BLaER1 (cell line): ENCODE results near the gene PARD3B.

Experiments
- H3K27ac ChIP-seq: shearing (Covaris generic); formaldehyde crosslinking; 2 replicates; pipeline ENCODE4 v1.8.1; 2022
- H3K27me3 ChIP-seq: shearing (Covaris generic); formaldehyde crosslinking; 2 replicates; pipeline ENCODE4 v1.8.1; 2022
- H3K36me3 ChIP-seq: shearing (Covaris generic); formaldehyde crosslinking; 2 replicates; pipeline ENCODE4 v1.8.1; 2022
- H3K4me1 ChIP-seq: shearing (Covaris generic); formaldehyde crosslinking; 2 replicates; pipeline ENCODE4 v1.8.1; 2022
- H3K4me2 ChIP-seq: shearing (Covaris generic); formaldehyde crosslinking; 2 replicates; pipeline ENCODE4 v1.8.1; 2022
- H3K4me3 ChIP-seq: shearing (Covaris generic); formaldehyde crosslinking; 2 replicates; pipeline ENCODE4 v1.8.1; 2022
- H3K9ac ChIP-seq: shearing (Covaris generic); formaldehyde crosslinking; 2 replicates; pipeline ENCODE4 v1.8.1; 2022
- H3K9me3 ChIP-seq: shearing (Covaris generic); formaldehyde crosslinking; 2 replicates; pipeline ENCODE4 v1.8.1; 2022
- H4K20me1 ChIP-seq: shearing (Covaris generic); formaldehyde crosslinking; 2 replicates; pipeline ENCODE4 v1.8.1; 2022
- Cebpa-rat ChIP-seq: shearing (Covaris generic); IDR thresholded peaks from 2 replicates; pipeline ENCODE4 v1.8.1; 2022

Gene PARD3B

DNA sequence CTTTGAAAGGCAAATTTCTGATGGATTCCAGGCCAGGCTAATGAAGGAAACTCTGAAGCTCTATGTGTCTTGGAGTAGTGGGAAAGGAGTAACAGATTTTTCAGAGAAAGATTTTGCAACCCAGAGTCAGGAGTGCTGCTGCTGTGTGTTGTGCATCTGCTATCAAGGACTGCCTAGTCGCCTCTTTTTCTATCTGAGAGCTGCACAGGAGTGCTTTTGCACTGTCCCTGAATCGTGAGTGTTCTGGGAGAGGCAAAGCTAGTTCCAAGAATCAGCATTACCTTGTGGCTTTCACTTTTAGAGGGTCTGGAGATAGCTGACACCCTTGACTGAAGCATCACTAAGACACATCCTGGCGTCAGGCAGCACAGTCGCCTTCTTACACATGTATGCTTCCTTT is 336.4 kb downstream of the PARD3B start:
- no peak overlapping the region for H3K4me3 ChIP-seq
- H3K36me3 ChIP-seq: no peaks in the 10 kb centered on the region
- no peaks in the 10 kb centered on the region for H3K27me3 ChIP-seq
- no peaks in the 10 kb centered on the region for H4K20me1 ChIP-seq
- no peak for TF ChIP-seq Cebpa-rat
- no peaks in the 10 kb centered on the region for H3K4me1 ChIP-seq
- no peak overlapping the region for H3K27ac ChIP-seq
- H3K9me3 ChIP-seq: no peaks in the 10 kb centered on the region
- H3K4me2 ChIP-seq: no peak overlapping the region
- no peak overlapping the region for H3K9ac ChIP-seq

DNA sequence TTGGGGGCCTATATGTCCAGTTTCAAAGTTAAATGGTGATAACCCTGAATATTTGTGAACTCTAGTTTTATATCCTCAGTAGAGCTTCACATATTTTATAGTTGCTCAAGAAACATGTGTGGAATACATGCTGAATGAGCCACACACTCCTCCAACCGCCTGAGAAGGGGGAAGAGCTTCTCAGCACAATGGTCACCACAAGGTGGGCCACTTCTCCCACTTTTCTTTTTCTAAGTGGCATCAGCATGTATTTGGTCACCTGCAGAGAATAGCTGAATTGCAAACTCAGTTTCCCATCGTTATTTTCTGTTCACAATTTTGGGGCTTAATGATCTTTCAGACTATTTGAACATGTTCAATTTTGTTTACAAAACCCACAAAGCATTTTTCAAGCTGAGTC is 340.5 kb downstream of the PARD3B start:
- Histone ChIP-seq H3K9me3 (no peaks in the 10 kb centered on the region), H3K4me3 (no peak overlapping the region)
- TF ChIP-seq Cebpa-rat: no peak

DNA sequence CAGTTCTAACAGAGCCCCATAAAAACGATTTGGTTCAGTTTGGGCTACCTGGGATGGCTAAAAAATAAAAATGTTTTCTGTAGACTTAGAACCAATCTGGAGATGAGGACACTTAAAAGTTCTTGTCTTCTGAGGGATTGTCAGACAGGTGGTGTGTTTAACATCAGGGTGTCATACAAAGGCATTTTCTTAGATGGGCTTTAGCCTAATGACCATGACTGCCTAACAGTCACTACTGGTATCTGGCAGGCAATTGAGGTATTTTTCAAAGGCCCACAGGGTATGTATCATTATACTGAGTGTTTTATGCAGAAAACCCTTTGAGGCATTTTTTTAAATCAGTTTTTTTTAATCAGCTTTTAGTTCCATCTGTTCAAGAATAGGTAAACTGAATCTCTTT is 341.4 kb downstream of the PARD3B start:
- H4K20me1 ChIP-seq: no peaks in the 10 kb centered on the region
- H3K27ac ChIP-seq: no peak overlapping the region
- H3K27me3 ChIP-seq: no peaks in the 10 kb centered on the region
- H3K4me1 ChIP-seq: no peaks in the 10 kb centered on the region
- no peaks in the 10 kb centered on the region for H3K36me3 ChIP-seq
- H3K4me3 ChIP-seq: no peak overlapping the region
- no peak overlapping the region for H3K4me2 ChIP-seq
- no peaks in the 10 kb centered on the region for H3K9me3 ChIP-seq
- TF ChIP-seq Cebpa-rat: no peak
- H3K9ac ChIP-seq: no peak overlapping the region

More for the DNA sequence above, 340.5 kb downstream of the PARD3B start:
- Histone ChIP-seq H3K36me3 (no peaks in the 10 kb centered on the region), H3K27me3 (no peaks in the 10 kb centered on the region), H3K27ac (no peak overlapping the region), H3K4me1 (no peaks in the 10 kb centered on the region), H3K9ac (no peak overlapping the region), H4K20me1 (no peaks in the 10 kb centered on the region), H3K4me2 (no peak overlapping the region)

DNA sequence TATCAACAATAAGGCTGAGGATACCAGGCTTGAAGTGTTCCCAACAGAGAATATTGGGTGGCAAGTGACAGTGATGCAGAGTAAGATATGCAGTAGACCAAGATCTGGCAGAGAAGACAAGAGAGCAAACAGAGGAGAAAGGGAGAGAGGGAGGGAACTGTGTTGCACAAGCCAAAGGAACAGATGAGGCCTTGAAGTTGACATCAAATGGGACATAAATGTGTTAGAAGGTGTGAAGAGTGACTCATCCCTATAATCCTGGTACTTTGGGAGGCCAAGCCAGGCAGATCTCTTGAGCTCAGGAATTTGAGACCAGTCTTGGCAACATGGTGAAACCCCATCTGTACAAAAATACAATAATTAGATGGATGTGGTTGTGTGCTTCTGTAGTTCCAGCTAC is 342.9 kb downstream of the PARD3B start:
- H4K20me1 ChIP-seq: no peaks in the 10 kb centered on the region
- no peaks in the 10 kb centered on the region for H3K27me3 ChIP-seq
- H3K4me1 ChIP-seq: no peaks in the 10 kb centered on the region
- H3K4me3 ChIP-seq: no peak overlapping the region
- TF ChIP-seq Cebpa-rat: no peak
- H3K9ac ChIP-seq: no peak overlapping the region
- no peak overlapping the region for H3K27ac ChIP-seq
- no peaks in the 10 kb centered on the region for H3K36me3 ChIP-seq
- H3K9me3 ChIP-seq: no peaks in the 10 kb centered on the region
- no peak overlapping the region for H3K4me2 ChIP-seq

DNA sequence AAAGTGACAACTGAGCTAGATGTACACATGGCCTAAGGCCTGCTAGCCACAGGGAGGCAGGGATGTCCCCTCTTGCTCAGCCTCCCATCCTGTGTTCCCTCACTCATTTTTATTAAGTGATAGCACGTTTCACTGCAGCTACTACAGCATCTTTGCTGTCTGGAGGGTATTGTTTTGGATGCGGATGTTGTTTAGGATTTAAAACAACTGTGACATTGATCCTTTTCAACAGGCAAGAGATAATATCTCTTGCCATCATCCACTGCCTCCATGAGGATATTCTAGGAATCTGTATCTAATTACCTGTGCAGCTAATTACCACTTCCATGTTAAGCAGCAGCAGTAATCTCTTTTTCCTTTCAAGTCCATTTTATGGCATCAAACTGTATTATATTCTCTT is 345.4 kb downstream of the PARD3B start:
- Histone ChIP-seq H4K20me1 (no peaks in the 10 kb centered on the region), H3K4me1 (no peaks in the 10 kb centered on the region), H3K9me3 (no peaks in the 10 kb centered on the region), H3K27ac (no peak overlapping the region), H3K9ac (no peak overlapping the region), H3K4me3 (no peak overlapping the region), H3K27me3 (no peaks in the 10 kb centered on the region), H3K4me2 (no peak overlapping the region), H3K36me3 (no peaks in the 10 kb centered on the region)
- TF ChIP-seq Cebpa-rat: no peak

DNA sequence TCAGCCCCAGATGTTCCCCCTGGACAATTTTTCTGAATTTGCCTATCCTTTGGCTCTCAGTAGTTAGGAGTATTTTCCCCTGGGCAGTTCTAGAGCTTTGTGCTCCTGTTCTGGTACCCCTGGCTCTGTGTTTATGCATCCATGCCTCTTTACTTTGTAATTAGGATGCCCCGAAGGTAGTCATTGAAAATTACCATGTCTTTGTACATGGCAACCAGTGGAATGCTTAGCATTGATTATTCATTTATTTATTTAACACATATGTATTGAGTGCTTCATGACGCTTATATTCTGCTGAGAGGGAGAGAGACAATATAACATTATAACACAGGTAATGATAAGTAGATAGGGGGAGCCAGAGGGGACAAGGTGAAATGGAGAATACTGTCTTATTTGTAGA is 346.5 kb downstream of the PARD3B start:
- no peak overlapping the region for H3K9ac ChIP-seq
- no peaks in the 10 kb centered on the region for H3K27me3 ChIP-seq
- TF ChIP-seq Cebpa-rat: no peak
- H3K27ac ChIP-seq: no peak overlapping the region
- no peaks in the 10 kb centered on the region for H3K36me3 ChIP-seq
- H3K9me3 ChIP-seq: no peaks in the 10 kb centered on the region
- H3K4me3 ChIP-seq: no peak overlapping the region
- H4K20me1 ChIP-seq: no peaks in the 10 kb centered on the region
- no peaks in the 10 kb centered on the region for H3K4me1 ChIP-seq
- no peak overlapping the region for H3K4me2 ChIP-seq

DNA sequence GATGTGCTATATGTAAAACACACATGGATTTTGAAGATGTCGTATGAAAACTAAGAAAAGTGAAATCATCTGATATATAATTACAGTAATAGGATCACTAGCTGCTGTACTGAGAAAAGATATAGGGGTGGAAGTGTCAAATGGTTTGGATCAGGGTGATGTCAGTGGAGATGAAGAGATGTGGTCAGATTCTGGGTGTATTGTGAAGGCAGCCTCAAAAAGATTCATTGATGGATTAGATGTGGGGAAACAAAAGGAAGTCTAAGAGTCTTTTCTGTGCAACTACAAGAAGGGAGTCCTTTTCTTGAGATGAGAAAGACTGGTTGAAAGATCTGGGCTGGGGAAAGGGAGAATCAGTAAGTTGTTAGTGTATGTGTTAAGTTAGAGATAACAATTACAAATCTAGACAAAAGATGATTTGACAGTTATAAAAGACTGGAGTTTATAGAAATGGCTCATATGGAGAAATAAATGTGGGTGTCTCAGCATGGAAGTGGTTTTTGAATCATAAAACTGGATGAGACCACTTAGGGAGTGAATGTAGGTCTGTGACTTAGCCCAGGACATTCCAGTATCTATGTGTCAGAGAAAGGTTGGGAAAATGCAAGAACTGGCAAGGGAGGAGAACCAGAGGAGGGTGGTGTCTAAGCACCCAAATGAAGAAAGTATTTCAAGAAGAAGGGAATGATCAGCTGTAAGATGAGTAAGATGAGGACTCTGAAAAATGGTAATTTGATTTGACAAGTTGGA is 347.4 kb downstream of the PARD3B start:
- H3K36me3 ChIP-seq: no peaks in the 10 kb centered on the region
- H3K9ac ChIP-seq: no peak overlapping the region
- TF ChIP-seq Cebpa-rat: no peak
- no peaks in the 10 kb centered on the region for H3K27me3 ChIP-seq
- no peak overlapping the region for H3K4me2 ChIP-seq
- H3K27ac ChIP-seq: no peak overlapping the region
- no peaks in the 10 kb centered on the region for H4K20me1 ChIP-seq
- H3K4me1 ChIP-seq: no peaks in the 10 kb centered on the region
- no peaks in the 10 kb centered on the region for H3K9me3 ChIP-seq
- no peak overlapping the region for H3K4me3 ChIP-seq

DNA sequence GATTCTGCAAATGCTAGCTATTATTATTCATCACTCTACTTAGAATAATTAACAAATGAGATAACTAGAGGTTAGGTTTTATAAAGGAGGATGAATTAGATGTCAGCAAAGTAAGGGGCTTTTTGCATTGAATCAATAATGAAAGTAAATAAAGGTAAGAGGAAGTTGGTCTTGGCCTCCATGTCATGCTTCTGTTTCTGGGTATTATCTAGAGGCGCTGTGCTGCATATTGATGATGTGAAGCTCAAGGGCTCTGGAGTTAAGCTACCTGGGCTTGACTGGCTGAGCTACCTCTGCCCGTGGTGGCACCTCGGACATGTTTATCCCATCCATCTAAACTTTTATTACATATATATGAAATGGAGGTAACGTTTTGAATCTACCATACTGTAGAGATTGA is 350.9 kb downstream of the PARD3B start:
- H4K20me1 ChIP-seq: no peaks in the 10 kb centered on the region
- TF ChIP-seq Cebpa-rat: no peak
- H3K36me3 ChIP-seq: no peaks in the 10 kb centered on the region
- no peaks in the 10 kb centered on the region for H3K27me3 ChIP-seq
- no peak overlapping the region for H3K9ac ChIP-seq
- H3K27ac ChIP-seq: no peak overlapping the region
- no peak overlapping the region for H3K4me2 ChIP-seq
- no peaks in the 10 kb centered on the region for H3K4me1 ChIP-seq
- H3K9me3 ChIP-seq: no peaks in the 10 kb centered on the region
- no peak overlapping the region for H3K4me3 ChIP-seq

DNA sequence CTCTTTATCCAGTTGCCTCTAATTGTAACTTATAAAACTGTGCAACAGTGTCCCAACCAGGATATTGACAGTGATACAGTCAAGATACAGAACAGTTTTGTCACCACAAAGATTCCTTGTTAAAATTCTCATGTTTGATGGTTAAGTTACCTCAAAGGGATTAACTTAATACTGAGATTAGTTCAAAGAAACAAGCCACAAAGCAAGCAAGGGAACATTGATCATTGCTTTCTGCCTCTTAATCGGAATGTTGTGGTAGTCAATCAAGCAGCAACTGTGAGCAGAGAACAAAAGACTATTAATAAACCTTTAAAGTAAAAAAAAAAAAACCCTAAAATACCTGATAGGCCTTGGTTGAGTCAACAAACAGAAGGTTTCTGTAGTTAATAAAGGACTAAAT is 352.3 kb downstream of the PARD3B start:
- Histone ChIP-seq H3K27ac (no peak overlapping the region), H3K4me3 (no peak overlapping the region)
- TF ChIP-seq Cebpa-rat: no peak

DNA sequence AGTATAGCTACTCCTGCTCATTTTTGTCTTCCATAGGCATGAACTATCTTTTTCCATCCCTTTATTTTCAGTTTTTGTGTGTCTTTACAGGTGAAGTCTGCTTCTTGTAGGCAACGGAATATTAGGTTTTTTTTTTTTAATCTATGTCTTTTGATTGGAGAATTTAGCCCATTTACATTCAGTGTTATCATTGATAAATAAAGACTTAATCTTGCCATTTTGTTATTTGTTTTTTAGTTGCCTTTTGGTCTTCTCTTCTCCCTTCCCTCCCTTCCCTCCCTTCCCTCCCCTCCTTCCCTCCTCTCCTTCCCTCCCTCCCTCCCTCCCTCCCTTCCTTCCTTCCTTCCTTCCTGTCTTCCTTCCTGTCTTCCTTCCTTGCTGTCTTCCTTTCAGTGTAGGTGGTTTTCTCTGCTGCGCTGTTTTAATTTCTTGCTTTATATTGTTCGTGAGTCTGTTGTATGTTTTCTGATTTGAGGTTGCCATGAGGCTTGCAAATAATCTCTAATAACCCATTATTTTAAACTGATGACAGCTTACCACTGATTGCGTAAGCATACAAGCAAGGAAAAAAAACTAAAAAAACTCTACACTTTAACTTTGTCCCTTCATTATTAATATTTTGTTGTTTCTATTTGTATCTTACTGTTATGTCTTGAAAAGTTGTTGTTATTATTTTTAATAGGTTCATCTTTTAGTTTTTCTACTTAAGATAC is 353.8 kb downstream of the PARD3B start:
- Histone ChIP-seq H3K27me3 (no peaks in the 10 kb centered on the region), H3K9ac (no peak overlapping the region), H4K20me1 (no peaks in the 10 kb centered on the region), H3K4me3 (no peak overlapping the region), H3K4me1 (no peaks in the 10 kb centered on the region), H3K27ac (no peak overlapping the region), H3K4me2 (no peak overlapping the region), H3K36me3 (no peaks in the 10 kb centered on the region), H3K9me3 (no peaks in the 10 kb centered on the region)
- no peak for TF ChIP-seq Cebpa-rat

More for the DNA sequence above, 352.3 kb downstream of the PARD3B start:
- H3K4me1 ChIP-seq: no peaks in the 10 kb centered on the region
- no peaks in the 10 kb centered on the region for H3K9me3 ChIP-seq
- no peak overlapping the region for H3K4me2 ChIP-seq
- no peaks in the 10 kb centered on the region for H3K36me3 ChIP-seq
- H4K20me1 ChIP-seq: no peaks in the 10 kb centered on the region
- no peak overlapping the region for H3K9ac ChIP-seq
- H3K27me3 ChIP-seq: no peaks in the 10 kb centered on the region
